ENCODE data around the gene SMIM1.

The SMIM1 gene

GRCh38 chr1:3811595-3811911 is 39.0 kb downstream of the SMIM1 start:
- no peak for DNase-seq (ENCODE audit: extremely low read depth, low read depth)
- TF ChIP-seq, protein P1, sequence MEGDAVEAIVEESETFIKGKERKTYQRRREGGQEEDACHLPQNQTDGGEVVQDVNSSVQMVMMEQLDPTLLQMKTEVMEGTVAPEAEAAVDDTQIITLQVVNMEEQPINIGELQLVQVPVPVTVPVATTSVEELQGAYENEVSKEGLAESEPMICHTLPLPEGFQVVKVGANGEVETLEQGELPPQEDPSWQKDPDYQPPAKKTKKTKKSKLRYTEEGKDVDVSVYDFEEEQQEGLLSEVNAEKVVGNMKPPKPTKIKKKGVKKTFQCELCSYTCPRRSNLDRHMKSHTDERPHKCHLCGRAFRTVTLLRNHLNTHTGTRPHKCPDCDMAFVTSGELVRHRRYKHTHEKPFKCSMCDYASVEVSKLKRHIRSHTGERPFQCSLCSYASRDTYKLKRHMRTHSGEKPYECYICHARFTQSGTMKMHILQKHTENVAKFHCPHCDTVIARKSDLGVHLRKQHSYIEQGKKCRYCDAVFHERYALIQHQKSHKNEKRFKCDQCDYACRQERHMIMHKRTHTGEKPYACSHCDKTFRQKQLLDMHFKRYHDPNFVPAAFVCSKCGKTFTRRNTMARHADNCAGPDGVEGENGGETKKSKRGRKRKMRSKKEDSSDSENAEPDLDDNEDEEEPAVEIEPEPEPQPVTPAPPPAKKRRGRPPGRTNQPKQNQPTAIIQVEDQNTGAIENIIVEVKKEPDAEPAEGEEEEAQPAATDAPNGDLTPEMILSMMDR (IDR thresholded peaks at IDR 0.05; ENCODE audit: low read depth, low read length), result no peak

DNA sequence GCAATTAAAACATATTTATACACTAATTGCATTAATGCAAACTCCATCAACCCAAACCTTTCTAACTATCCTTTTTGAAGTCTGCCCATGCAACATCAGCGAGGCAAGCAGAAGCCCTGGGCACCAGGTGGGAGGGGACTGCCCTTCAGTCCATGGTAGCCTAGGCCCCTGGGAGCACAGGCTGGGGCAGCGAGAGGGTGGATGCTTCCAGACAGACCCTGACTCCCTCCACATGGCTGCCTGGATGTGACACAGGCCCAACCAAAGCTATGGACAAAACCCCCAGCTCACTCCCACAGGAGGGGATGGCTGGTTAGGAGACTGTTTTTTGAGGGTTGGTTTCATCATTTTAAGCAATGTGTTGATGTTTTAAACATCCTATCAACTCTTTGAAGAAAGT is 41.5 kb downstream of the SMIM1 start:
- TF ChIP-seq, protein P1 (IDR thresholded peaks at IDR 0.05; ENCODE audit: low read depth, low read length), result no peak
- DNase-seq (ENCODE audit: extremely low read depth, low read depth), result no peak

GRCh38 chr1:3814771-3815561 is 42.4 kb downstream of the SMIM1 start:
- TF ChIP-seq, protein P1 (IDR thresholded peaks at IDR 0.05; ENCODE audit: low read depth, low read length), result no peak
- DNase-seq (ENCODE audit: extremely low read depth, low read depth), result no peak

DNA sequence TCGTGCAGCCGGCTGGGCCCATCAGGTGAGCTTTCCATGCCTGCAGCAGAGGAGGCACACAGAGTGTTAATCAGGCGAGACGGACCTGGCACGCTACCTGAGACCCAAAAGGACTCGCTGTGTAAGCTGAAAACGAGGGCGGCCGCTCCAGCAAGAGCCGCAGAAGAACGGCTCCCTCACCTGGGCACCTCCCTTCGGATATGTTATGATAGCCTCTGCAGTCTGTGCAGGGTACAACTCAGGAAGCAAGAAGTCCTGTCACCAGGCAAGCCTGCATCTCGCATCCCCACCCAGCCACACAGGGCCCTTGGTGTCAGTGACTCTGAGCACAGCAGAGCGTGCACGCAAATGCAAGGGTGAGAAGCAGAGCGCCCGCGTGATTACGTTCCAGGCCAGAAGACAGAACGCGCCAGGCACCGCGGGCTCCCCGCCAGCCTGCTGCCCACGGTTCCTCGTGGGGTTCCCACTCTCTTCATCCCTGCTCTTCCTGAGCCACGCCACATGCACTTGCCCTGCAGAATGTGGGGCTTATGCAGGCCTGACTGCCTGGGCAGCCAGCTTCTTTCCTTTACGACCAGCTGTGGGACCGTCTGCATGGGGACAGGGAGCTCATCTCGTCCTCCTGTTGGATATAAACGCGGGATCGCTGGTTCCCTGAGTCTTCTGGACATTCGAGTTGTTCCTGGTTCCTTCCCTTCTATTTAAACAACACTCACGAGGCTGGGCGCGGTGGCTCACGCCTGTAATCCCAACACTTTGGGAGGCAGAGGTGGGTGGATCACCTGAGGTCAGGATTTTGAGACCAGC is 44.0 kb downstream of the SMIM1 start:
- no peak for DNase-seq (ENCODE audit: extremely low read depth, low read depth)
- TF ChIP-seq, protein P1 (IDR thresholded peaks at IDR 0.05; ENCODE audit: low read depth, low read length), result no peak

GRCh38 chr1:3817138-3817740 is 44.7 kb downstream of the SMIM1 start:
- TF ChIP-seq, protein P1 (IDR thresholded peaks at IDR 0.05; ENCODE audit: low read depth, low read length), result no peak
- DNase-seq (ENCODE audit: extremely low read depth, low read depth), result no peak

DNA sequence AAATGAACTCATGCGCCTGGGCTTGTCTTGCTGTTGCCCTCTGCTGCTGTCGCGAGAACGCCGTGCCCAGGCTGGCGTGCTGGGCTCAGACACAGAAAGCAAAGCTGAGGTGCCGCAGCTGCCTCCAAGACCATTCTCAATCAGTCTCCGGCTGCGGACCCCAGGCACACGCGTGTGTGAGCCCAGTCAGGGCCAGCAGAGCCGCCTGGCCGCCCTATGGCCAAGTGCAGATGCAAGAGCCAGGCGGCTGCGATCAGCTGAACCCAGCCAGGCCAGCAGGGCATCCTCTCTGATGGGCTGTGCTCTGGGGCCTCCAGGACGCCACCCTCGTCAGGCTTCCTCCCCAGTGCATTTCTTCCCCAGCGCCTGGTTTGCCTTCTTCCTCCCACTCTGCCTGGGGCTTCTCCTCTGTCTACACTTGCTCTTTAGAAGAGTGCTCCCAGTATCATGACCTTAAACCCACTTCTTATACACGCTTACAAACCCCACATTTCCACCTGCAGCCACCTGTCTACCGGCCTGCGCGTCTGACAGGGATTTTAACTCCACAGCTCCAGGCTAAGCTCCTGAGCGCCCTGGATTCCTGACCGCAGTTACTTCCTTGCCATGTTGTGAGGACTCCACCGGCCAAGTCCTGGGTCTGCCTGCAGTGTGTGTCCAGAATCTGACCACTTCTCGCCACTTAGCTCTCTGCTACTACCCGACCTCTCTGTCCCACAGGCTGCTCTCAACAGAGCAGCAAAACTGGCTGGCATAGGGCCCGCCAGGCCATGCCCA is 45.5 kb downstream of the SMIM1 start:
- no peak for DNase-seq (ENCODE audit: extremely low read depth, low read depth)
- TF ChIP-seq, protein P1 (IDR thresholded peaks at IDR 0.05; ENCODE audit: low read depth, low read length), result no peak
